GM18502 (cell line): ENCODE measurements around the gene C12orf57.
A peak's percentile ranks its signal among the peaks of the same experiment; 100 is the strongest.

Source experiments
- ATAC-seq: cut with Tn5 transposase; IDR thresholded peaks from one replicate; pipeline ENCODE4 v1.9.1; 2021; ENCODE audit warnings: mild to moderate bottlenecking; ENCODE audit not compliant: unreplicated experiment, poor library complexity

The C12orf57 gene

GRCh38 chr12:6936636-6937480 is 7.0 kb upstream of the C12orf57 start:
- no peak for ATAC-seq

DNA sequence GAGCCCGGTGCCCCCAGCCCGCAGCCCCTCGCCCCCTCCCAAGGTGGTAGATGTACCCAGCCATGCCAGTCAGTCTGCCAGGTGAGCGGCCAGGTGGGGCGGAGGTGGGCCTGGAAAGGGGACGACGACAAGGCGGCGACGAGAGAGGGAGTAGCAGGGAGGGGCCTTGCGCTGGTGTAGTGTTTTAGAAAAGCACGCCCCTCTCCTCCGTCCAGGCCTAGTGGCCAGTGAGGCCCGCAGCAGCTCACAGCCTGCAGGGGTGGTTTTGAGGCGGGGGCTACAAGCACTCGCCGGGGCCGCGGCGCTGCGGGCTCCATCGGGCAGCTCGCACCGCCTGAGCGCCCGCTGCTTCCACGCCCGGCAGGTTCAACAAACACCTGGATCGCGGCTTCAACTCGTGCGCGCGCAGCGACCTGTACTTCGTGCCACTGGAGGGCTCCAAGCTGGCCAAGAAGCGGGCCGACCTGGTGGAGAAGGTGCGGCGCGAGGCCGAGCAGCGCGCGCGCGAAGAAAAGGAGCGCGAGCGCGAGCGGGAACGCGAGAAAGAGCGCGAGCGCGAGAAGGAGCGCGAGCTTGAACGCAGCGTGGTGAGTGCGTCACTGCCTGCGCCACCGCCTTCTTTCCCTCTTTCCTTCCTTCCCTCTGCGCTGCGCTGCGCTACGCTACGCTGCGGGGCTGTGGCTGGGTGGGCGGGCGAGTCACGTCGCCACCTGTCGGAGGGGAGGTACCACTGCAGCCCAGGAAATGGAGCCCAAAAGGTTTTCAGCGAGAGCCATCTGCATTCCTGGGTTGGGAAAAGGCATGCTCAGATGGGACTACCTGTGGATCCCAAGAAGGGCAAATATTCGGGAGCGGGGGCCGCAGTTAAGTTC is 6.1 kb upstream of the C12orf57 start:
- ATAC-seq = peak; percentile 88

DNA sequence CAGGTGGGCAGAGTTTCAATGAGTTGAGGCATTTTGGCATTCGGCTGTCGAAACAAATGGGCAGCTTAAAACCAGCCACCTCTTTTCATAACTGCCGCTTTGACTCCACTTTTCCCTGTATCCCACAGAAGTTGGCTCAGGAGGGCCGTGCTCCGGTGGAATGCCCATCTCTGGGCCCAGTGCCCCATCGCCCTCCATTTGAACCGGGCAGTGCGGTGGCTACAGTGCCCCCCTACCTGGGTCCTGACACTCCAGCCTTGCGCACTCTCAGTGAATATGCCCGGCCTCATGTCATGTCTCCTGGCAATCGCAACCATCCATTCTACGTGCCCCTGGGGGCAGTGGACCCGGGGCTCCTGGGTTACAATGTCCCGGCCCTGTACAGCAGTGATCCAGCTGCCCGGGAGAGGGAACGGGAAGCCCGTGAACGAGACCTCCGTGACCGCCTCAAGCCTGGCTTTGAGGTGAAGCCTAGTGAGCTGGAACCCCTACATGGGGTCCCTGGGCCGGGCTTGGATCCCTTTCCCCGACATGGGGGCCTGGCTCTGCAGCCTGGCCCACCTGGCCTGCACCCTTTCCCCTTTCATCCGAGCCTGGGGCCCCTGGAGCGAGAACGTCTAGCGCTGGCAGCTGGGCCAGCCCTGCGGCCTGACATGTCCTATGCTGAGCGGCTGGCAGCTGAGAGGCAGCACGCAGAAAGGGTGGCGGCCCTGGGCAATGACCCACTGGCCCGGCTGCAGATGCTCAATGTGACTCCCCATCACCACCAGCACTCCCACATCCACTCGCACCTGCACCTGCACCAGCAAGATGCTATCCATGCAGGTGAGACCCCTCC is 5.2 kb upstream of the C12orf57 start:
- ATAC-seq = no peak

- no peak for ATAC-seq
Measured at GRCh38 chr12:6939191-6939540, 4.7 kb upstream of the C12orf57 start.

DNA sequence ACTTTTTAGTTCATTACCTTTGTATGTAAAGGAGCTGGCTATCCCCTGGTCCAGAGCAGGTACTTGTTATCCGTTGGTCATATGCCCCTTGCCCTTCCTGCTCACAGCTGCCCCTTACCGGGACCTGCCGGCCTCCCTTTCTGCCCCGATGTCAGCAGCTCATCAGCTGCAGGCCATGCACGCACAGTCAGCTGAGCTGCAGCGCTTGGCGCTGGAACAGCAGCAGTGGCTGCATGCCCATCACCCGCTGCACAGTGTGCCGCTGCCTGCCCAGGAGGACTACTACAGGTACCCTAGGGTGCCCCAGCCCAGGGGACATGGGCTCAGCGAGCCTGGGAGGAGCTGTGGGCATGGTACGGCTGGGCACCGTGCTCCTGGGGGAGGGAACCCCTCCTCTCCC is 2.6 kb upstream of the C12orf57 start:
- no peak for ATAC-seq

- no peak for ATAC-seq
Measured at GRCh38 chr12:6941782-6942181, 2.0 kb upstream of the C12orf57 start.

GRCh38 chr12:6942331-6942665 is 1.5 kb upstream of the C12orf57 start:
- no peak for ATAC-seq

- ATAC-seq = peak; percentile 32
Measured at GRCh38 chr12:6943389-6943721, 467 bp upstream of the C12orf57 start.

- peak; percentile 38 for ATAC-seq
Measured at GRCh38 chr12:6944381-6945186, 762 bp downstream of the C12orf57 start.

DNA sequence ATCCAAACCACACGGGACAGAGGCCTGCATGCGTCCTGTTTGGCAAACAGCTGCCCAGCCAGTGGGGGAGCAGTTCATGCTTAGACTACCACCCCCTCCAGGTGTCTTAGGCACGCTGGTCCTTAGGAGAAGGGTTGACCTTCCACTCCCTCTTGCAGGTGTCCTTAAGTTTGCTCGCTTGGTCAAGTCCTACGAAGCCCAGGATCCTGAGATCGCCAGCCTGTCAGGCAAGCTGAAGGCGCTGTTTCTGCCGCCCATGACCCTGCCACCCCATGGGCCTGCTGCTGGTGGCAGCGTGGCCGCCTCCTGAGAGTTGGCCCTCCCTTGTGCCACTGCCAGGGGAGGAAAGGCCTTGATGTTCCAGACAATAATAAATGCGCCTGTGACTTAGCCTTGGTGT is 1.8 kb downstream of the C12orf57 start:
- ATAC-seq = no peak

DNA sequence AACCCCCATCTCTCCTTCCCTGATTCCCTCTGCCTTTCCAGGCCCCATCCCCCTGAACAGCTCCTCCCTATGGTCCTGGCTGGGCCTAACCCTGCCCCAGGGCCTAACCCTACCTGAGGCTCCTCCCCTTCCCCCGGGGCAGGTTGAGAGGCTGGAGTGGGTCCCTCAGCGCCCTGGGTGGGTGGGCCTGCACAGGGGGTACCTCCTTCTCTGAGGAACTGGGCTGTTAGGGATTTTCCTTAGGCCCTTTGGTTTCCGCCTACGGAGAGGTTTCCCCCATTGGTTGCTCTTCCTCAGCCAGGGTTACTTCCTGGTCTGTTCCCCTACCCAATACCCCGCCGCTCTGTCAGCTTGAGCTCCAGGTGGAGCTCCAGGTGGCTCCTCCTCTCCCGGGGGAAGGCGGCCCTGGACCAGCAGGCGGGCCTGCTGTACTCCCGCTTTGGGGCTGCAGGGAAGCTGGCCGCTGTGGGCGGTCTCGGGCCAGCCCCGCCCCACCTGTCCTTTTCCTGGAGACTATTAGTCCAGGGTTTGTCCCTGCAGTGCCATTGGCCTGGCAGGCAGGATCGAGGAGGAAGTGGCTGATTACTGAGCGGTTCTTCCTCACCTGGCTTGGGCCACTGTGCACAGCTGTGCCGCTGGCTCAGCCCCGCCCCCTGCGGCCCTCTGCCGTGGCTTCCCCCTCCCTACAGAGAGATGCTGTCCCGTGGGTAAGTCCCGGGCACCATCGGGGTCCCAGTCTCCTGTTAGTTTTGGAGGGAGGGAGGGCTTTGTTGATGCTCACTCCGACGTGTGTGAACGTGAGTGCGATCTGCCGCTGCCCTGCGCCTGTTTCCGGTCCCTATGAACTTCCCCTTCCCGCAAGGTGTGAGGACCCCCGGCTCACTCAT is 2.5 kb downstream of the C12orf57 start:
- peak; percentile 25 for ATAC-seq

DNA sequence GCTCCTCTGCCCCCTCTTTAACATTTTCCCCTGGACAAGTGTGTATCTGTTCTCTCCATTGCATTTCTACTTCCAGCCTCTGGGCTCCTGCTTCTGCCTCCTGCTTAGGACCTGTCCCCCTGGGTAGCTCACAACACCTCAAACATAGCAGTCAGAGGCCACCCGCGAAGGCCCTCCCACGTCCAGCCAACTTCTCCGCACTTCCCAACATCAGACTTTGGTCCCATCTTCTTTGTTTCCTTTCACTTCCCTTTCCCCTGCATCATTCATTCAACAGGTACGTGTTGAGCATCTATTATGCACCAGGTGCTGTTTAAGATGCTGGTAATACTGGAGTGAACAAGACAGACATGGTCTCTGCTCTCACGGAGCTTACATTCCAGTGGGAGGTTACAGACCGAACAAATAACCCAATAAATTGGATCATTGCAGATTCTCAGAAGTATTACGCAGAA is 3.1 kb downstream of the C12orf57 start:
- ATAC-seq = no peak

GRCh38 chr12:6947615-6948014 is 3.8 kb downstream of the C12orf57 start:
- ATAC-seq = no peak

GRCh38 chr12:6948873-6949594 is 5.2 kb downstream of the C12orf57 start:
- no peak for ATAC-seq

DNA sequence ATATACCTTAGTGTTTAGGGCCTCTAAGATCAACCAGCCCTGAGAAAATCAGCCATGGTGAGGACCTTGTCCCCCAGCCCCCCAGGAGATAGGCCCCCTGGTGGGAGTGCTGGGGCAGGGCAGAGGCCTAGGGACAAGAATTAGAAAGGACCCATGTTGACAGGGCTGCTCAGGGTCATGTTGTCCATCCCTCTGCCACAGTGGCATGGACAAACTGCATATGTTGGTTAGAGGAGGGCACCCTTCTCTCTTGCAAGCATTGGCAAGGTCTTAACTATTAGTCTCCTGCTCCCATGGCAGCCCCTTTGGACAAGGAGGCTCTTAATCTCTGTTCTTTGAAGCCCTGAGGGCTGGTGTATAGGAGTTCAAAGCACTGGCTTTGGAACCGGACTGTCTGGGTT is 6.6 kb downstream of the C12orf57 start:
- ATAC-seq = no peak

GRCh38 chr12:6950811-6951540 is 7.2 kb downstream of the C12orf57 start, which contains the start of gene PTPN6:
TSS of gene PTPN6 (plus strand) at chr12:6951356. CDS start at chr12:6951513, 157 bp downstream.
- ATAC-seq = no peak

DNA sequence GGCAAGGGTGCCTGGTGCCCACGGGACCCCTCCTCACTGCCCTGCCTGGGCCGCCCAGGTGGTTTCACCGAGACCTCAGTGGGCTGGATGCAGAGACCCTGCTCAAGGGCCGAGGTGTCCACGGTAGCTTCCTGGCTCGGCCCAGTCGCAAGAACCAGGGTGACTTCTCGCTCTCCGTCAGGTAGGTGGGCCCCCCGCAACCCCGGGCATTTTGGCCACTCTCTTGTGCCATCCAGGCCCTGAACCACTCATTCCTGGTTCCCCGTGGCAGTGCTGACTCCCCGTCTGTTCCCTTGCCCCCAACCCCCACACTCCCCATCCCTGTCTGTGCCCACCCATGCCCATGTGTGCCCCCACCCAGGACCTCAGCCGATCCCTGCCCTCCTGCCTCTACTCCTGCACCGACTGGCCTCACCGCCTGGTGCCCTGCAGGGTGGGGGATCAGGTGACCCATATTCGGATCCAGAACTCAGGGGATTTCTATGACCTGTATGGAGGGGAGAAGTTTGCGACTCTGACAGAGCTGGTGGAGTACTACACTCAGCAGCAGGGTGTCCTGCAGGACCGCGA is 7.8 kb downstream of the C12orf57 start:
- ATAC-seq = no peak
